Left ventricle myocardium inferior (tissue), 1 donor: ENCODE results near the gene PDGFRA. TPM values are rescaled to one million over a fixed set of nuclear protein-coding genes. Genes with fewer than 3 reads are reported as not detected.

Experiments
- DNase-seq: peaks from one replicate; pipeline ENCODE4 v3.0.0-alpha.2; 2020
- H3K27ac ChIP-seq: fragments of 200-600 bp; replicated peaks from 2 replicates; pipeline ENCODE4 v1.8.0; 2021
- H3K27me3 ChIP-seq: fragments of 200-600 bp; 2 replicates; pipeline ENCODE4 v1.8.0; 2021; ENCODE audit warnings: low read depth
- H3K36me3 ChIP-seq: fragments of 200-600 bp; 2 replicates; pipeline ENCODE4 v1.8.0; 2021
- H3K4me1 ChIP-seq: fragments of 200-600 bp; 2 replicates; pipeline ENCODE4 v1.8.0; 2021
- H3K4me3 ChIP-seq: fragments of 200-600 bp; 2 replicates; pipeline ENCODE4 v1.8.0; 2021; ENCODE audit warnings: mild to moderate bottlenecking, moderate library complexity
- H3K9me3 ChIP-seq: fragments of 200-600 bp; replicated peaks from 2 replicates; pipeline ENCODE4 v1.8.0; 2021
- CTCF ChIP-seq: fragments of 200-600 bp; IDR thresholded peaks from 2 replicates; pipeline ENCODE4 v1.8.0; 2021; ENCODE audit warnings: antibody characterized with exemption, mild to moderate bottlenecking, borderline replicate concordance
- intact Hi-C: fragments of 100-400 bp; cut with micrococcal nuclease; formaldehyde crosslinking; loops from one replicate; pipeline ENCODE4 v1.11.0; 2022
- total RNA-seq: library from RNA; stranded (reverse); fragmentation: NEBNext Ultra II Directional; extraction: Animal tissue kit (Norgen Biotek cat#: 25700); gene quantifications from one replicate; pipeline ENCODE4 v1.2.1, GENCODE V29; 2021
- donor health status: DM: no; HTN: yes; CAD: no; lungs with severe emphysema.

Gene PDGFRA
- total RNA-seq, 1 donor from 2014 or later, result 24.8 TPM

- intact Hi-C loops, result no loop called here
- no peak overlapping the region for H3K4me3 ChIP-seq
- no peaks in the 10 kb centered on the region for H3K36me3 ChIP-seq
- no peak for DNase-seq
- no peak overlapping the region for H3K27ac ChIP-seq
- no peaks in the 10 kb centered on the region for H3K27me3 ChIP-seq
- H3K9me3 ChIP-seq, result no peaks in the 10 kb centered on the region
- no peak for TF ChIP-seq CTCF
- peaks cover 17% of the 10 kb centered on the region for H3K4me1 ChIP-seq
Observed at GRCh38 chr4:54272051-54272450, 43.0 kb downstream of the PDGFRA start.

GRCh38 chr4:54274264-54274663, 45.2 kb downstream of the PDGFRA start:
- H3K27me3 ChIP-seq, result no peaks in the 10 kb centered on the region
- no peaks in the 10 kb centered on the region for H3K9me3 ChIP-seq
- no peak for TF ChIP-seq CTCF
- peaks cover 26% of the 10 kb centered on the region for H3K4me1 ChIP-seq
- no peaks in the 10 kb centered on the region for H3K36me3 ChIP-seq
- no peak overlapping the region for H3K4me3 ChIP-seq
- no peak for DNase-seq
- no peak overlapping the region for H3K27ac ChIP-seq
- intact Hi-C loops, result no loop called here

- intact Hi-C loops, result no loop called here
- H3K4me1 ChIP-seq, result peaks cover 29% of the 10 kb centered on the region
- H3K27me3 ChIP-seq, result no peaks in the 10 kb centered on the region
- DNase-seq, result no peak
- H3K27ac ChIP-seq, result no peak overlapping the region
- no peaks in the 10 kb centered on the region for H3K9me3 ChIP-seq
- no peak overlapping the region for H3K4me3 ChIP-seq
- no peak for TF ChIP-seq CTCF
- H3K36me3 ChIP-seq, result no peaks in the 10 kb centered on the region
Observed at GRCh38 chr4:54274795-54275665, 45.9 kb downstream of the PDGFRA start.

- Histone ChIP-seq H3K4me1 (peaks cover 47% of the 10 kb centered on the region), H3K4me3 (peak overlapping the region; percentile 2), H3K36me3 (no peaks in the 10 kb centered on the region), H3K27ac (peak overlapping the region; percentile 13), H3K9me3 (no peaks in the 10 kb centered on the region), H3K27me3 (no peaks in the 10 kb centered on the region)
- intact Hi-C loops, result no loop called here
- no peak for DNase-seq
- no peak for TF ChIP-seq CTCF
Observed at GRCh38 chr4:54276641-54277430, 47.7 kb downstream of the PDGFRA start.

- no peak overlapping the region for H3K27ac ChIP-seq
- H3K4me3 ChIP-seq, result no peak overlapping the region
- no peaks in the 10 kb centered on the region for H3K27me3 ChIP-seq
- DNase-seq, result no peak
- peaks cover 53% of the 10 kb centered on the region for H3K4me1 ChIP-seq
- peaks cover under 1% of the 10 kb centered on the region for H3K36me3 ChIP-seq
- peaks cover 2% of the 10 kb centered on the region for H3K9me3 ChIP-seq
- intact Hi-C loops, result no loop called here
- no peak for TF ChIP-seq CTCF
Observed at GRCh38 chr4:54277691-54278090, 48.6 kb downstream of the PDGFRA start.
